ENCODE data around the gene CCDC85C.

Gene CCDC85C

DNA sequence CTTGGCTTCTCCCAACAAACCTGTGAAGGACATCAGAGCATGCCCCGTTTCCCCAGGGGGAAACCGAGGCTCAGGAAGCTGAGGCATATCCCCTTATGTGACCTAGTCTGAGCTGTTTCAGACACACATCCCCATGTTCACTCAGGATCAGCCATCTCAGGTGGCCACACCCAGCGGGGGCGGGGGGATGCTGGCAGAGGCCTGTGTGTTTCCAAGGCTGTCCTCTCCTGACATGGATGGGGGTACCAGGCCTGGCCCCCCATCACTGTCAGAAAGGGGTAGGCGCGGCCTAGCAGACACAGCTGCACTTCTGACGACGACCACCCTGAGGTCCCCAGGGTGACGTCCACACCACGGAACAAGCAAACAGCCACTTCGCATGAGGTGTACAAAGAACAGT lies 22.1 kb downstream of the CCDC85C start:
- H3K4me3 ChIP-seq (ENCODE audit: control insufficient read depth, low read depth, low read length): no peak overlapping the region
- no peak for DNase-seq (ENCODE audit: low read depth)
- TF ChIP-seq, protein P1, sequence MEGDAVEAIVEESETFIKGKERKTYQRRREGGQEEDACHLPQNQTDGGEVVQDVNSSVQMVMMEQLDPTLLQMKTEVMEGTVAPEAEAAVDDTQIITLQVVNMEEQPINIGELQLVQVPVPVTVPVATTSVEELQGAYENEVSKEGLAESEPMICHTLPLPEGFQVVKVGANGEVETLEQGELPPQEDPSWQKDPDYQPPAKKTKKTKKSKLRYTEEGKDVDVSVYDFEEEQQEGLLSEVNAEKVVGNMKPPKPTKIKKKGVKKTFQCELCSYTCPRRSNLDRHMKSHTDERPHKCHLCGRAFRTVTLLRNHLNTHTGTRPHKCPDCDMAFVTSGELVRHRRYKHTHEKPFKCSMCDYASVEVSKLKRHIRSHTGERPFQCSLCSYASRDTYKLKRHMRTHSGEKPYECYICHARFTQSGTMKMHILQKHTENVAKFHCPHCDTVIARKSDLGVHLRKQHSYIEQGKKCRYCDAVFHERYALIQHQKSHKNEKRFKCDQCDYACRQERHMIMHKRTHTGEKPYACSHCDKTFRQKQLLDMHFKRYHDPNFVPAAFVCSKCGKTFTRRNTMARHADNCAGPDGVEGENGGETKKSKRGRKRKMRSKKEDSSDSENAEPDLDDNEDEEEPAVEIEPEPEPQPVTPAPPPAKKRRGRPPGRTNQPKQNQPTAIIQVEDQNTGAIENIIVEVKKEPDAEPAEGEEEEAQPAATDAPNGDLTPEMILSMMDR (IDR thresholded peaks at IDR 0.05; ENCODE audit: control insufficient read depth, insufficient read depth, low read depth, low read length, missing control alignments): no peak

DNA sequence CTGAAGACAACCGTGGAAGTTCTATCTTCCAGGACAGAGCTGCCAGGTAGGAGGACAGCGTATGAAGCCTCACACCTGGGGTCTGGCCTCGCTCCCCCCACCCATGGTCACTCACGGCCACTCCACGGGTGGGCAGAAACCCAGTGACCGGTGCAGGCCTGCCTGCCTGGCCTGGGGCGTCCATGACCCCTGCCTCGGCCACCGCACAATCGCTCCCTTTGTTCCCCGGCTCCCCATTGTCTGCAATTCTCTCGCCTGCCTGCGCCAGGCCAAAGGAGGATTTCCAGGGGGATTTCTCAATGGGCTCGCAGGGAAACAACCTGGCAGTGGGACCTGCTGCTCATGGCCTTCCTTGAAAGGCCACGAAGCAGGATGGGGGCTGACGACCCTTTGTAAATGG lies 22.6 kb downstream of the CCDC85C start:
- TF ChIP-seq, protein P1 (IDR thresholded peaks at IDR 0.05; ENCODE audit: control insufficient read depth, insufficient read depth, low read depth, low read length, missing control alignments): no peak
- no peak for DNase-seq (ENCODE audit: low read depth)
- no peak overlapping the region for H3K4me3 ChIP-seq (ENCODE audit: control insufficient read depth, low read depth, low read length)

DNA sequence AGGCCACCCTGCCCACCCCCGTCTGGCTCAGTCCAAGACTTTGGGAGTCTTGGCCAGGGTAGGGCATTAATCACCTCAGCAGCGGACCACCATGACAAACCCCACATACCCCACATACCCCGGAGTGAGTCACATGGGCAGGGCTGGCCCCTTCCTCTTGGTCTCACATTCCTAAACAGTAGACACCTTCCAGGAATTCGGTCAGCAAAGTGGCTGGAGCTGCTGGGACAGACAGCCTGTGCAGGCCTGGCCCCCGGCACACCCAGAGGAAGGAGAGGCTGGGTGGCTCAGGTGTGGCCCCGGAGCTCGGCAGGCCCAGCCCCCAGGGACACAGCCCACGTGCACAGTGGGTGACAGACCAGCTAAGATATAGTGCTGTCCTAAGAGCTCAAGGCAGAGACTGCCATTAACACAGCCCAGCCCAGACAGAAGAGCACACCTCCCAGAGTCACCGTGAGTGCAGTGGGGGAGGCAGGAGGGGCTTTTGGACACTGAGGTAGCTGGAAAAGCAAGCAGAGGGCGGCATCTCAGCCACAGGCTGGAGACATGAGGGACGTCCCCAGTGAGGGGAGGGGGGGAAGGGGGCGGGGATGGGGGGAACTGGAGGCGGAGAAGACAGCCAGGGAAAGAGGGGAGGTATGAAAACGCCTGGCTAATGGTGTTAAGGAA lies 24.0 kb downstream of the CCDC85C start:
- DNase-seq (ENCODE audit: low read depth): no peak

DNA sequence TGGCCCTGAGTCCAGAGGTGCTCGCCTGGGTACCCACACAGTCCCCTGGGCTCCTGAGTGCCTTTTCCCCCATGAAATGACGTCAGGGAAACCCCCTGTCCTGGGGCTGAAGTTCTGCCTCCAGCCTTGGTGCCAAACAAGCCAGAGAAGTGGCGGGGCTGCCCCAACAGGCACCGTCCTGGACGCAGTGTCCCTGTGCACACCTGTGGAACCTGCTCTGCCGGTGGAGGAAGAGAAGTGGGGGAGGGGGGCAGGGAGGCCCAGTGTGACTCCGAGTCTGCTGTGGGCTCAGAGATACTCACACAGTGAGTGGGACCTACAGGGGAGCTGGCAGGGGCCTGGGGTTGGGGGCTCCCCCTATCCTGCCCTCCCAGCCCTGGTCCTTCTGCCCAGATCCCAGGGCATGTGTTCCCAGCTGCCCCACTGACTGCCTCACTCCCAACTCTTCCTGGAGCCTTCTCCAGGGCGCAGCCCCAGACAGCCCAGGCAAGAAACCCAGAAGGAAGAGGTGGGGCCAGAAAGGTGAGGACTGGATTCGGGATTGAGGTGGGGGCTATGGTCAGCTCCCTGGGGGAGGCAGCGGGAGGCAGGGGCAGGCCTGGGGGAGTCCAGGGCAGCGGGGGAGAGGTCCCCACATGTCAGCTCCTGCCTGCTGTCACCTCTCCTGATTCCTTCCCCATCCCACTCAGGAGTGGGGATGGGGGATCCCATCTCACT lies 24.7 kb downstream of the CCDC85C start:
- no peak overlapping the region for H3K4me3 ChIP-seq (ENCODE audit: control insufficient read depth, low read depth, low read length)
- no peak for DNase-seq (ENCODE audit: low read depth)
- TF ChIP-seq, protein P1 (IDR thresholded peaks at IDR 0.05; ENCODE audit: control insufficient read depth, insufficient read depth, low read depth, low read length, missing control alignments): no peak

More for the DNA sequence above, 24.0 kb downstream of the CCDC85C start:
- no peak overlapping the region for H3K4me3 ChIP-seq (ENCODE audit: control insufficient read depth, low read depth, low read length)
- TF ChIP-seq, protein P1 (IDR thresholded peaks at IDR 0.05; ENCODE audit: control insufficient read depth, insufficient read depth, low read depth, low read length, missing control alignments): no peak

DNA sequence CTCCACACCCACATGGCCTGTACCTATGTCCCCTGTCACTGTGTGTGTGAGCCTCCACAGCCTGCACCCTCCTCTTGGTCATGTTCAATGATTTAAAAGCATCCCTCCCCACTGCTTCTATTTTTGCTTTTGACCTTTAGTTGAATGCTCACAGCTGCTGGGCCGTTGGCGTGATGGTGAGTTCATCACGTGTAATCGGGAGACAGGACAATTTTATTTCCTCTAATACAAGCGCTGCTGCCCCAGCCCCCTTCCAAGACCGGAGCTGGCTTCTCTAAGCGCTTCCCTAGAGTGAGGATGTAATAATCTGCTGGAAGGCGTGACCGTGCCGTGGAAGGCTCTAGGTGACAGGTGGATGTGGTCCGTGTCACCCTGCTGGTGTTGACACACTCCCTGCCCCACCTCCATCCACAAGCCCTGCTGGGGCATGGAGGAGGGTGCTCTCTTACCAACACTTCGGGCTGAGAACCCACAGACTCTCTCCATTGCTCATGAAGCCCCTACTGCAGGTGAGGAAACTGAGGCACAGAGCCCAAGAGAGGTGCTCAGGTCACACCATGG lies 25.4 kb downstream of the CCDC85C start:
- TF ChIP-seq, protein P1 (IDR thresholded peaks at IDR 0.05; ENCODE audit: control insufficient read depth, insufficient read depth, low read depth, low read length, missing control alignments): no peak
- no peak for DNase-seq (ENCODE audit: low read depth)
- H3K4me3 ChIP-seq (ENCODE audit: control insufficient read depth, low read depth, low read length): no peak overlapping the region

DNA sequence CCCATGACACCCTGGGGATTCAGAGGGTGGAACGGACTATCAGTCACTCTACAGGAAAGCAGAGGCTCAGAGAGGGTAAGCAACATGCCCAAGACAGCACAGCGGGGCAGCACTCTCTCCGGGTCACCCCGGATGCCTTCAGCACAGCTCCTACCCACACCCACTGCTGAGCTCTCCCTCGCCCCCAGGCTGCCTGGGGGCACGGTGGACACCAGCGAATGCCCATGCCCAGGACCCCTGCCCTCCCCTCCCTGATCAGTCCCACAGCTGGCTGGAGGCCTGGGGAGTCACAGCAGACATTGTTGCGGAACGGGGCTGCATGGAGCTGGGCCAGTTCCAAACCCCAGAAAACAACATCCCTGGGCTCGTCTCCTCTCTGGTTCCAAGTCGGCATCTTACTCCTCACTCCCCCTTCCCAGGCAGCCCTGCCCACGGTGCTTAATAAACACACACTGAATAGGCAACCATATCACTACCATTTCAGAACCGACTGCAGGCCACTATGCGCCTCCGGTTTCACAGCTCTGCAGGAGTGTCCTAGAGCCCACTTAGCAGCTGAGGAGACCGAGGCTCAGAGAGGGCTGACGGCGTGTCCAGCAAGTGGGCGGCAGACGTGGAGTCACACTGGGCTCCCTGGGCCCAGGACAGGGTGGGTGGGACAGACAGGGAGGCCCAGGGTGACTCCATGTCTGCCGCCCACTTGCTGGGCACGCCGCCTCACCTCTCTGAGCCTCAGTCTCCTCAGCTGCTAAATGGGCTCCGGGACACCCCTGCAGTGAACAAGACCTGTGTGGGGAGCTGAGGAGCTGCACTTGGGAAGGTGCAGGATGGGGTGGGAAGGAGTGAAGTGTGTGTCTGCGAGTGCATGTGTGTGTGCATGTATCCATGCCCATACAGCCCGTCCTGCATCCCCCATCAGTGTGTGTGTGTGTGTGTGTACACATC lies 27.0 kb downstream of the CCDC85C start:
- TF ChIP-seq, protein P1 (IDR thresholded peaks at IDR 0.05; ENCODE audit: control insufficient read depth, insufficient read depth, low read depth, low read length, missing control alignments): no peak
- DNase-seq (ENCODE audit: low read depth): no peak
- H3K4me3 ChIP-seq (ENCODE audit: control insufficient read depth, low read depth, low read length): no peak overlapping the region
